GM19238 (cell line): Measurements from ENCODE around the gene XIRP2.

Experiments
- DNase-seq: peaks from one replicate; pipeline ENCODE4 v3.0.0; 2011; ENCODE audit warnings: low spot score; ENCODE audit not compliant: insufficient read length

Gene XIRP2, protein sequence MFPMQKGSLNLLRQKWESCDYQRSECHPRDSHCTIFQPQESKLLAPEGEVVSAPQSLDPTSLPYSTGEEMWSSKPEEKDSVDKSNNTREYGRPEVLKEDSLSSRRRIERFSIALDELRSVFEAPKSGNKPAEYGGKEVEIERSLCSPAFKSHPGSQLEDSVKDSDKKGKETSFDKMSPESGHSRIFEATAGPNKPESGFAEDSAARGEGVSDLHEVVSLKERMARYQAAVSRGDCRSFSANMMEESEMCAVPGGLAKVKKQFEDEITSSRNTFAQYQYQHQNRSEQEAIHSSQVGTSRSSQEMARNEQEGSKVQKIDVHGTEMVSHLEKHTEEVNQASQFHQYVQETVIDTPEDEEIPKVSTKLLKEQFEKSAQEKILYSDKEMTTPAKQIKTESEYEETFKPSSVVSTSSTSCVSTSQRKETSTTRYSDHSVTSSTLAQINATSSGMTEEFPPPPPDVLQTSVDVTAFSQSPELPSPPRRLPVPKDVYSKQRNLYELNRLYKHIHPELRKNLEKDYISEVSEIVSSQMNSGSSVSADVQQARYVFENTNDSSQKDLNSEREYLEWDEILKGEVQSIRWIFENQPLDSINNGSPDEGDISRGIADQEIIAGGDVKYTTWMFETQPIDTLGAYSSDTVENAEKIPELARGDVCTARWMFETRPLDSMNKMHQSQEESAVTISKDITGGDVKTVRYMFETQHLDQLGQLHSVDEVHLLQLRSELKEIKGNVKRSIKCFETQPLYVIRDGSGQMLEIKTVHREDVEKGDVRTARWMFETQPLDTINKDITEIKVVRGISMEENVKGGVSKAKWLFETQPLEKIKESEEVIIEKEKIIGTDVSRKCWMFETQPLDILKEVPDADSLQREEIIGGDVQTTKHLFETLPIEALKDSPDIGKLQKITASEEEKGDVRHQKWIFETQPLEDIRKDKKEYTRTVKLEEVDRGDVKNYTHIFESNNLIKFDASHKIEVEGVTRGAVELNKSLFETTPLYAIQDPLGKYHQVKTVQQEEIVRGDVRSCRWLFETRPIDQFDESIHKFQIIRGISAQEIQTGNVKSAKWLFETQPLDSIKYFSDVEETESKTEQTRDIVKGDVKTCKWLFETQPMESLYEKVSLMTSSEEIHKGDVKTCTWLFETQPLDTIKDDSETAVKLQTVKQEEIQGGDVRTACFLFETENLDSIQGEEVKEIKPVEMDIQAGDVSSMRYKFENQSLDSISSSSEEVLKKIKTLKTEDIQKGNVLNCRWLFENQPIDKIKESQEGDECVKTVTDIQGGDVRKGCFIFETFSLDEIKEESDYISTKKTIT (N-terminal part only)

DNA sequence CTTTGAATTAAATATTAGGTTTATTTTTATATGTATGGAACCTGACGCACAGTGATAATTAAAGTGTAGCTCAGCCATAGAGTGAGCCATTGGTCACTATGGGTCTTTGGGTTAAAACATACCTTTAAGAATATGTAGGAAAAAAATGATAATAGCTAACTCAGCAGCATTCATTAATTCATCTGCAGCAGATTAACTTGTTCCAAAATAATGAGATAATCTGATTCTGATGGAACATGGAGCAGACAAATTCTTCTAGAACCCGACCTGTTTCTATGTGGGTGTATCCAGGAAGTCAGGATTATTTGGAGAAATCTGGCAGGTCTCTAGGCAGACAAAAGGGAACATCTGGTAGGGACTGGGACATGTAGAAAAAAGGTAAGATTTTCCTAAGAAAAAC lies at the start of gene XIRP2:
Gene XIRP2 (plus strand): TSS at position 301 of the 400 bp plus-strand sequence. CDS start 15,003 bp downstream, outside the sequence.
- DNase-seq = no peak

DNA sequence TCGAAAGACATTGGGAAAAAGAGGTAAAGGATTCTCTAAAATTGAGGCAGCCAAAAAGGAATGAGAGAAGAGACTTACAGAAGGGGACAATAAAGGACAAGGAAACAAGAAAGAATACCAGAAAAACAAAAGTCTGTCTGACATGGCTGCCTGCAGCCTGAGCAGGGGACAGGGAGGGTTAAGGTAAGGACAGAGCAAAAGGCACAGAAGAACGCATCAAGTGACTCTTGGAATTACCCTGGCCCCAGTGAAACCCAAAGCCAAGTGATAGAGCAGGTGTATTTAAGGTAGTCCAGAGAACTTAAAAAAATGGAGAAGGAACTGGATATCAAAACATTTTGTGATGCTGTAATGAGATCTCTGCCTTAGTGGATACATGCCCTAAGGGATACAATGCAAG lies 47.1 kb upstream of the XIRP2 start:
- no peak for DNase-seq

DNA sequence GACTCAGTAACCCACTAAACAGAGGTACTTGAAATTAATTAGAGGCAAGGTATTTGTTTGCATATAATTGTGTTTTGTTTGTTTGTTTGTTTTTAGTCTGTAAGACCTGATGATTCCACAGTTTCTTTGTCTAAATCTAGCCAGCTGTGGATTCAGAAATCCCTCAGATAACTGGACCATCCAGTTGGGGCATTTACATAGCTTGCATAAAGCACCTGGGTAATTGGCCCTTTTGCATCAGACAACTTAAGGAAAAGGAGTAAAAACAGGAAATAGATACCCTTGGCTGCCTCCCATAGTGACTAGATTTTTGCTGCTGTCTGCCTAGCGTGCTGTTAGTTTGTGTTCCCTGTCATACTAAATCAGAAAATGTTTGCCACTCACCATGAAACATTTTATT lies 46.6 kb upstream of the XIRP2 start:
- no peak for DNase-seq

DNA sequence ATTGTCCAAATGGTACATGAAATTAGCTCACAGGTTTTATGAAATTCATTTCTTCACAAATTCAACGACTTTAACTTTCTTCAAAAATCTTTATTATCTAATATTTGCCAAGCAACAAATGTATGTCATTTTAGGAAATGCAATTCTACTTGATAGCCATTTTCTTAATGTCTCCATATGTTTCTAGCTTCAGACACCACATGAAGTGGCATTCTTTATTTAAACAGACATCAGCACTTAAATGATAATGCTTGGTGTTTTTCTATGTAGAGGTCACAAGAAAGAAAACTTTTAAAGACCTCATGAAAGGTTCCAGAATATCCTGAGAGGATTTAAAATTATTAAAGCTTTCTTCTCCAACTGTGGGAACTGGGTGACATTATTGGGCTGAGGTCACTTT lies 44.2 kb upstream of the XIRP2 start:
- no peak for DNase-seq

DNA sequence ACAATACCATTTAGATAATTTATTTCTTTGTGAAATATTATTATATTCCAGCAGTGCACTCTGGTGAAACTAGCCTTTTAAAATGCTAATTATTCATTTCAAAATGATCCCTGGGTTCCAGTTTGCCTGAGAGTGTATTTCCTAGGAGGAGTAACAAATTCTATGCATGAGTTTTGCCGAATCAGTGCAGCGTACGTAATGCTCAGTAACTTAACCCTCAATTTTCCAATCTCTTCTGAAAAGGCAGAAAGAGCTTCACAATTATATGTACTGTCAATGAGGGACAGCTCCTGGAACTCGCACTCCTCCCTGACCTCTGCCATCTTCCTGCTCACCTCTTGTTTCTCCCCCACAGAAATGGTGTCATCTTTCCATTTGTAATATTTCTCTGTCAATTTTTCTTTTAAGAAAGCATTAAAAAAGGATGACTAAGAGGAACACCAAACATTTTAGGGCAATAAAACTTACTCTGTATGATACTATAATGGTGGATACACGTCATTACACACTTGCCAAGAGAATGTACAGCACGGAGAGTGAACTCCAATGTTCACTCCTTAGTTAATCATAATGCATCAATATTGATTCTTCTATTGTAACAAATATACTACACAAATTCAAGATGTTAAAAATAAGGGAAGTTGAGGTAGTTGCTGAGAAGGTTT lies 25.7 kb upstream of the XIRP2 start:
- no peak for DNase-seq

DNA sequence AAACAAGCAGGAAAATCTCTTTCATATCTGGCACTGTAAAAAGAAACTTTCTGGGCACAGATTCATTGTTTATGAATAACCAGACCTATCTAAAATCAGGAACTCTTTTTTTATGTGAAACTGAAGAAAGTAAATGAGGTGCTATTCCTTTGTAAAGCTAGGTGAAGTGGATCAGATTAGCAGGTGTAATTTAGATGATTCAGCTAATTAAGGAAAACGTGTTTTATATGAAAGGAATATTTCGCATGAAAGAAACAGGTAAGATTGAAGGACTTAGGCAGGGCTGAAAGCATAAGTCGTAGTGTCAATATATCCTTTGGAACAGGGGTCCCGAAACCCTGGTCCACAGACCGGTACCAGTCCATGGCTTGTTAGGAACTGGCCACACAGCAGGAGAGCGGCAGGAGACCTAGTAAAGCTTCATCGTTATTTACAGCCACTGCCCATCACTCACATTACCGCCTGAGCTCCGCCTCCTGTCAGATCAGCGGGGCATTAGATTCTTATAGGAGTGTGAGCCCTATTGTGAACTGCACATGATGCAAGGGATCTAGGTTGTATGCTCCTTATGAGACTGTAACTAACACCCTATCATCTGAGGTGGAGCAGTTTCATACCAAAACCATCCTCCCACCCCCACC lies 20.3 kb upstream of the XIRP2 start:
- DNase-seq = no peak

DNA sequence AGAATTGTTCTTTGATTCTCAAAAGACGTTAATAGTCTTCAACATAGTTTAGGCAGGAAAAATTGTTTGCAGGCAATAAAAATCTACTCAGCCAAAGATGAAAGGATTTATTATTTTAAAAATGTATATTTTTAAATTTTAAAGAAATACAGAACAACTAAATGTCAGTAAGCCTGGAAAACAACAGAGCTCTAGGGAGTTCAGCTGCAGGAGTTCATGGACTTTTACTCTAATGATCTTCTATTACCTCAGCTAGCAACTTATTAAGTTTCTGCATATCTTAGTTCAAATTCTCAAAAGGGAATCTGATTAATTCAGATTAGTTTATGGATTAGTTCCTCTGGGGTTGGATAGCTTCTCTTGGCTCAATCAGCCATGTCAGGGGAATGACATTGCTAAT lies 17.9 kb upstream of the XIRP2 start:
- no peak for DNase-seq

DNA sequence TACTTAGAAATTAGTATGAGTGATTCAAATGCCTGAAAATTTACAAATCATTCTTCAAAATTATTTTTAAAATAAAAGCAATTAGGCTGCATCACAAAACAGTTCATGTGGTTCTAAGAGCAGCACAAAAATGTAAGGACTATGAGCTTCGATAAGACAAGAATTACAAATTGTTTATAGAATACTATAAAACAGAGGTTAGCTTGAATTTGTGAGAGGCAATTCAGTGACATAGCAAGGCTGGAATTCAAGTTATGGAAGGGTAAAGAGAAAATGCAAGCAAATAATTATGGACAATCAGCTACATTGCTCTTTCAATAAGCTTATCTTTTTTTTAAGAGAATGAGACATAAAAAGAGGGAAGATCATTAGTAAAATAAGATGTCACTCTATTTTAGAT lies 7.1 kb upstream of the XIRP2 start:
- DNase-seq = no peak

DNA sequence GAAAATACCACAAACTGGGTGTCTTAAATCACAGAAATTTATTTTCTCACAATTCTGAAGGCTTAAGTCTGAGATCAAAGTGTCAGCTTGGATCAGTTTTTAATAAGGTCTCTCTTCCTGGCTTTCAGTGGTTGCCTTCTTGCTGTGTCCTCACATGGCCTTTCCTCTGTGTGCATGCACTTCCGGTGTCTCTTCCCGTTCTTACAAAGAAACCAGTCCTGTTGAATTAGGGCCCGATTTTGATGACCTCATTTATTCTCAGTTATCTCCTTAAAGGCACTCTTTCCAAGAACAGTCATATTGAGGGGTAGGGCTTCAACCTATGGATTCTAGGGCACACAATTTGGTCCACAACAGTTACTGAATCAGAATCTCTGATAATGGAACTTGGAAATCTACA lies 5.4 kb upstream of the XIRP2 start:
- DNase-seq = no peak

DNA sequence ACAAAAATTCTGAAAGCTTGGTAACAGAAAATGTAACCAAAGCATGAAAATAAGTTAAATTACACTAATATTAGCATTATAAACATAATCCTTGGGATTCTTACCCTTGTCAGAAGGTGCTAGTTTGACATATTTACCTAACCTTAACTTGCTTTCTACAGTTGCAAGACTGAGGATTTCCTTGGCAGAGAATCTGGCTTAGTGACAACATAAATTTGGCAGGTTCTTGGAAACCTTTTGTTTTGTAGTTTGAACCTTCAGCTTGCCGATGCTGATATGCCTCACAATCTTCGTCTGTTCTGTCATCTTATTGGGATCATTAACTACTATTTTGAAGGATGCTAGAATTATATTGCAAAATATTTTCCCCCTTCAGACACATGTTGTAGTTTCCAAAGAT lies 3.4 kb downstream of the XIRP2 start:
- DNase-seq = no peak

DNA sequence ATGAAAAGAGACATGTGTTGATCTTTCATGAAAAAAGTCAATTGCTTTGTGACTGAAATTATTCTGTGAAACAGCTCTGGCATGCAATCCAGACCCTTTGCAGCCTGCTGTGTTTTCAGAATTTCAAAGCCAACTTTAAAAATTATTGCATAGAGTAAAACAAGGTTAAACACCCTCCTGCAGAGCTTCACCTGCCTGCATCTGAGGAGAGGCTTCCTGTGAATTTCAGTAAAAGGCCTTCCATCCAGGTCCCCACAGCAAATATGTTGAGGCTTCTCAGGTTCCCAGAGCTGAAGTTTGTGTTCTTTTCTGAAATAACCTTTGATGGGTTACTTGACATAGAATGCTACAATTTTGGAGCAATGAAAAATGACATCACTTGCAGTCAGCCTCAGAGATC lies 4.1 kb downstream of the XIRP2 start:
- no peak for DNase-seq

DNA sequence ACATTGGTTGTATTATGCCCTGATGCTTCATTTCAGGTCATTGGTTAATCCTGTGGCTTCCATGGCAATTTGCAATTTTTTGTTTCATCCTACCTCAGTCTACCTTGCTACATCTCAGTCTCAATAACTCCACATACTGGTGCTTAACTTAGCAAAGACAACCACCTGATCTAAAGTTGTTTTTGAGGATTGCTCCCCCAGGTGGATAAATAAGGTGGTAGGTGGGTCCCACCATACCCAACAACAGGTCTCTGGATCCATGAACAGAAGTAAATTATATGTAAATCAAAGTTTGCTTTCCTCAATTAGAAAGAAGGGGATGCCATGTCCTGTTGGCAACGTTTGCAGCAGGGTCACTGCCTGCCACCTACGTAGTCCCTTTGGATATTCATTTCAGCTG lies 7.0 kb downstream of the XIRP2 start:
- no peak for DNase-seq

DNA sequence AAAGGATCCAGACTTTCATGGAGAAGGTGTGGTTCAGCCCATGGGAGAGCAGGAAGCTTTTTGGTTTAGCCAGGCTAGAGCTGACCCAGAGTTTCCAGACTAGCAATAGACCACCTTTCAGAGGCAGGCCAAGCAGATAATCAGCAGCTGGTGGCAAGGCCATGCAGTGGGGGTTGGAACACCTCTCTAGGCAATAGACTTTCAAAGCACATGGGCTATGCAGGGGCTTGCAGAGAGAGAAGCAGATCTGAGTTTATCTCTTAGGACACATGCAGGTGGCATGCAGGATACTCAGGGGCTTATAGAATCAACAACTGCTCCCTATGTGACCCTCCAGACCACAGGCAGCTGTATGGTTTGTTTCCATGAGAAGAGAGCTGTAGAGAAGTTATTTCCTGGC lies 9.4 kb downstream of the XIRP2 start:
- DNase-seq = no peak

DNA sequence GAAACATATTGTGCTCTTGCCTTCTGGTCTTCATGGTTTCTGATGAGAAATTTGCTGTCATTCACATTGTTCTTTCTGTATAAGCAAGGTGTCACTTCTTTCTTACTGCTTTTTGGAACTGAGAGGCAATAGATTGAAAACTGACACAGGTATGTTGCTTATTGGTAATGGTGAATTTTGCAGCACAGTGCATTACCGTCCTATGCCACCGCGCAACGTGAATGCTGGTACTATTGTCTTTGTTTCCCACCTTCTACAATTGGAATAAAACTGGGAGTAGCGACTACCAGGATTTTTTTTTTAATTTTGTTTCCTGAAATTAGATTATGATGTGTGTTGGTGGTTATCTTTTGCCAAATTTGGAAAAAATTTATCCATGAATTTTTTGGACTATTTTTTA lies 11.4 kb downstream of the XIRP2 start:
- DNase-seq = no peak

DNA sequence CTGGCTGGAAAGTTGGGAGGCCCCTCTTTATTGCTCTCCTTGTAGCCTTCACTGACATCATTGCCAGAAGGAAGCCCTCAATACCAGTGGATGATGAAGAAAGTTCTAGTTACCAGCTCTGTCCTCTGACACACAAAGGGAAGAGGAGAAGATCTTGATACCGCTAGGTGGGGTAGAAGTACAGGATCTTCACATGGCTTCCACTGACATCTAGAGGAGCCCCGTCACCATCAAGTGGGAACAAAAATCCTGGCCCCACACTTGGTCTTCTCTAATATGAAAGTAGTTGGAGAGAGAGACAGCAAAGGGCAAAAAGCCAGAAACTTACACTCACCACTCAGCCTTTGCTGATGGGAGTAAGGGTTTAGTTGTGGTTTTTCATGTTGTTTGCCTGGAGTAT lies 12.4 kb downstream of the XIRP2 start:
- no peak for DNase-seq

DNA sequence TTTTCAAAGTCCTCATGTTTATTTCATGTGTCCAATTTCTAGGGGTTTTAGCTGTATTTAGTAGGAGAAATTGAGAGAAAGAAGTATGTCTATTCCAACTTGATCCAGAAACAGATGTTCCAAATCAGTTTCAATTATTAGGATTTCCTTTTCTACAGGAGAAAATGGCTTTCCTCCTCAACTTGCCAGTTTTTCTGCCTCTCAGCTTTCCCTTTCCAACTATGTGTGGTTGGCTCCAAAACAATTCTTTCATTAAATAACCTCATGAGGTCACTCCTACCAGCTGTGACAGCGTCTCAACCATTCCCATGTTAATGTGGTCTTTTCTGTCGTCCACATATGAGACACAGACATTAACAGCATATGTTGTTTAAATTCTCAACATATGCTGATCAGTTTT lies 13.1 kb downstream of the XIRP2 start:
- no peak for DNase-seq

DNA sequence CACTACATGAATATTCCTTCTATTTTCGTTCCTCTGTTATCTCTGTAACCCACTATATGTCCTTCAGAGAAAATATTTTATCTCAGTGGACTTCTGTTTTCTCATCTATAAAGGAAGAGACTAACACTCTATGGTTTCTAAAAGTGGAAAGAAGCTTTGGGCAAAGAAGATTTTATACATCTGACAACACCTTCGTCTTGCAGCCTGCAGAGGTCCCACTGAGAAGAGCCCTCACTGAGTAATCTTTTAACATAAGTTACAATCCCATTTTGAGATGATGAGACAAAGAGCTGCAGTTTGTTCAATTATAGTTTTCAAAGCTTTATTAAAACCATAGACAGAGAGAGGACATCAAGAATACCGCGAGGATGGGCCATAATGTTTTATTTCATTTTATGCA lies 28.7 kb downstream of the XIRP2 start:
- no peak for DNase-seq

DNA sequence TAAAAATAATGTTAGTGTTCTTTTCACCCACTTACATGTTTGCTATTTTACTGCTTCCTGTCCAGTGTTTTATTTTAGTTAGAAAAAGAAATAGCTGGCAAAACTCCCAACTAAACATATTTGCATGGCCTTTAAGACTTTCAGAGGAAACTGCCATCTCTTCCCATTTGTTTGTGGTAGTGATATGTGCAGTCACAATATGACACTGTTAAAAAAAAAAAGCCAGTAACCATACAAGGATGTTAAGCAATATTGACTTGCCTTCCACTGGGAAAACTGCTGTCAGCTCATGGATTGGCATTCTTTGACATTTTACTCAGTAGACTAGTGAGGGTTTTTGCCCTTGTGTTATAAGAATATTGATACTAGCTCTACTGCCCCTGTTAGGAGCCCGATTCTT lies 29.1 kb downstream of the XIRP2 start:
- DNase-seq = no peak

DNA sequence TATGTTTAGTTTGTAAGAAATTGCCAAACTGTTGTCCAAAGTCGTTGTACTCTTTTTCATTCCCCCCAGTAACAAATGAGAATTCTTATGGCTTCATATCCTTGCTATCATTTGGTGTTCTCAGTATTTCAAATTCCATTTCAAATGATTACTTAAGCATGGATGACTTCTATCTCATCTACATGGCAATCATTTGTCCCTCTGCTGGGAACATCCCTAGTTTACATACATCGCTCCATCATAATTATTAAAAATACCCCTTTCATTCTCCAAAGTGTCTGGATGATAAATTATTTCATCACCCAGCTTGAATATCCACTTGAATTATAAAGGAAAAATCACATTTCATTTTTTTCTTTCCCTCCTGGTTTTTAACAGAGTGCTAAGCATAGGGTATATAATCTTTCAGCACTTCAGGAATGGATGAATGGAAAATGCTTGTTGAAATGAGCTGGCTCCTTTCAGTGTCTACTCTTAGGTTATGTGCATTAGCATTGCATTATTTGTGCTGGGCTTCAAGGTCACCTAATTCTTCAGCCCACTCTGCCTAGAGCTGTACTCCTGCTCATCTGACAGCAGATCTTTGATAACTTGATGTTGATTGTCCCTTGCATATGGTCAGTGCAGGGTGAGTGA lies 33.1 kb downstream of the XIRP2 start:
- no peak for DNase-seq

DNA sequence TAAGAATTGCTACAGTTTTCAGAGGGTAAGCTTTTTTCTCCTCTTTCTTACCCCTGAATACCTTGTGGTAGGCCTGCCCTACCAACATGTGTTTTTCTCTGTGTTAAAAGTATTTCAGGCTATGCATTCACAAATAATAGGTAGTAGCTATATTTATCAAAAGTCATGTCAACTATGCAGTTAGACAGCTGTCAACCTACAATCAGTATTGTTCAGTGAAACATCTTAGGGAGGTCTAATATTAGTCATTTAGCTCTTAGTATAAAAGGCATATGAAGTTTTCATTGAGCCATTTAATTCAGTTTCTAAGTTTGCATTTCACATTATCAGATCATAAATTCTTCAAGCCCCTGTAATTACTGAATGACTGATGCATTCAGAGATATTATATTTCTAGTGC lies 36.7 kb downstream of the XIRP2 start:
- DNase-seq = no peak
